A673 (cell line): ENCODE data around the gene CCDC80. TPM values are rescaled to one million over a fixed set of nuclear protein-coding genes. Genes with fewer than 3 reads are reported as not detected.

Experiments
- BruUV-seq: library from RNA; stranded (reverse); fragments of 400-500 nt; replicated peaks from 2 replicates; lab custom pipeline; 2021; lab: Mats Ljungman, UMichigan
- CTCF ChIA-PET: fragments of 300-600 bp; sonication (Branson Sonifier 250); formaldehyde crosslinking; loops from one replicate; lab custom pipeline; 2022; ENCODE audit warnings: antibody characterized with exemption; lab: Charles Lee
- POLR2A ChIA-PET: fragments of 300-600 bp; sonication (Branson Sonifier 250); formaldehyde crosslinking; loops from one replicate; lab custom pipeline; 2022; ENCODE audit warnings: antibody characterized with exemption; ENCODE audit not compliant: low non-redundant PET; lab: Charles Lee
- DNase-seq: peaks from one replicate; pipeline ENCODE4 v3.0.0-alpha.2; 2015; ENCODE audit warnings: low spot score
- H3K27ac ChIP-seq: fragments of 200-600 bp; sonication (generic); 2 replicates; pipeline ENCODE4 v1.5.1; 2016; ENCODE audit warnings: mixed run types, low read depth, mild to moderate bottlenecking, mixed read lengths, antibody characterized with exemption, low read length; ENCODE audit not compliant: poor library complexity, severe bottlenecking
- H3K27me3 ChIP-seq: fragments of 200-600 bp; sonication (generic); replicated peaks from 2 replicates; pipeline ENCODE4 v1.6.1; 2017; ENCODE audit warnings: mixed run types, low read depth, mild to moderate bottlenecking, mixed read lengths, antibody characterized with exemption, low read length; ENCODE audit not compliant: insufficient read depth, poor library complexity
- H3K36me3 ChIP-seq: fragments of 200-600 bp; sonication (generic); 2 replicates; pipeline ENCODE4 v1.6.1; 2016; ENCODE audit warnings: mixed run types, mild to moderate bottlenecking, mixed read lengths, antibody characterized with exemption, low read length; ENCODE audit not compliant: insufficient read depth, poor library complexity, severe bottlenecking
- H3K4me1 ChIP-seq: fragments of 200-600 bp; sonication (generic); 2 replicates; pipeline ENCODE4 v1.6.1; 2017; ENCODE audit warnings: mixed run types, mild to moderate bottlenecking, mixed read lengths, antibody characterized with exemption, low read length; ENCODE audit not compliant: insufficient read depth, poor library complexity, severe bottlenecking
- H3K4me3 ChIP-seq: fragments of 200-600 bp; sonication (generic); 2 replicates; pipeline ENCODE4 v1.5.1; 2016; ENCODE audit warnings: low read depth, mixed run types, mild to moderate bottlenecking, mixed read lengths, low read length; ENCODE audit not compliant: poor library complexity, severe bottlenecking
- H3K9me3 ChIP-seq: fragments of 200-600 bp; sonication (generic); 2 replicates; pipeline ENCODE4 v1.6.1; 2016; ENCODE audit warnings: mixed run types, low read depth, mild to moderate bottlenecking, mixed read lengths, antibody characterized with exemption, low read length; ENCODE audit not compliant: poor library complexity, severe bottlenecking
- EZH2 ChIP-seq: fragments of 200-600 bp; sonication (generic); IDR thresholded peaks from 2 replicates; pipeline ENCODE4 v1.6.1; 2017; ENCODE audit warnings: borderline replicate concordance, low read depth, mild to moderate bottlenecking, mixed read lengths, antibody characterized with exemption, low read length; ENCODE audit not compliant: poor library complexity, severe bottlenecking
- intact Hi-C: fragments of 100-400 bp; cut with micrococcal nuclease; formaldehyde crosslinking; loops from one replicate; pipeline ENCODE4 v1.10.0; 2022; ENCODE audit not compliant: unreplicated experiment
- total RNA-seq: library from RNA; stranded (reverse); gene quantifications from 2 replicates; pipeline ENCODE4 v1.2.3, GENCODE V29; 2021
- TF ChIP-seq, protein P1 (sequence below): fragments of 300-800, 200-600 bp; sonication (generic); conservative IDR thresholded peaks from 2 replicates; pipeline ENCODE4 v1.5.1; 2017; ENCODE audit warnings: low read depth, mild to moderate bottlenecking, antibody characterized with exemption, low read length, moderate library complexity, mixed read lengths

CCDC80 gene
- total RNA-seq, 1 experiment from 2014 or later: 4.7 TPM

DNA sequence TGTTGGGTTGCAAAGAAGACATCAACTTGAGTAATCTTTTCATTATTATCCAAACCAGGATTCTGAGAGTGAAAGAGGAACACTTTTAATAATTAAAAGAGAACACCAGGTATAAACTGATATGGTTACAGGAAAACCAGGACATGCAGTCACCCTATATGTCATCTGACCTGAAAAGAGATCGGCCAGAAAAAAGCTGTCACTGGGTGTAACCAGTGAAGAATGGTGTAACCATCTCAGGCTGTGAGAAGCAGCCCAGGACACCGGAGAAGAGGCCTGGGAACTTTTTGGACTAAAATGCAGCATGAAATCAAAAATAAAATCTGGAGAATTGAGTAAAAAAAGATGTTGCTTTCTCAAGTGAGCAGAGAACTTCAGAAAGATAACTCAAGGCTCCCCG is 10.1 kb upstream of the CCDC80 start:
- Histone ChIP-seq H3K27me3 (no peaks in the 10 kb centered on the region), H3K36me3 (no peaks in the 10 kb centered on the region), H3K27ac (no peak overlapping the region), H3K9me3 (no peaks in the 10 kb centered on the region), H3K4me3 (no peak overlapping the region), H3K4me1 (no peaks in the 10 kb centered on the region)
- DNase-seq: no peak
- CTCF ChIA-PET: no interaction called here
- no peak for TF ChIP-seq EZH2
- TF ChIP-seq, protein P1, sequence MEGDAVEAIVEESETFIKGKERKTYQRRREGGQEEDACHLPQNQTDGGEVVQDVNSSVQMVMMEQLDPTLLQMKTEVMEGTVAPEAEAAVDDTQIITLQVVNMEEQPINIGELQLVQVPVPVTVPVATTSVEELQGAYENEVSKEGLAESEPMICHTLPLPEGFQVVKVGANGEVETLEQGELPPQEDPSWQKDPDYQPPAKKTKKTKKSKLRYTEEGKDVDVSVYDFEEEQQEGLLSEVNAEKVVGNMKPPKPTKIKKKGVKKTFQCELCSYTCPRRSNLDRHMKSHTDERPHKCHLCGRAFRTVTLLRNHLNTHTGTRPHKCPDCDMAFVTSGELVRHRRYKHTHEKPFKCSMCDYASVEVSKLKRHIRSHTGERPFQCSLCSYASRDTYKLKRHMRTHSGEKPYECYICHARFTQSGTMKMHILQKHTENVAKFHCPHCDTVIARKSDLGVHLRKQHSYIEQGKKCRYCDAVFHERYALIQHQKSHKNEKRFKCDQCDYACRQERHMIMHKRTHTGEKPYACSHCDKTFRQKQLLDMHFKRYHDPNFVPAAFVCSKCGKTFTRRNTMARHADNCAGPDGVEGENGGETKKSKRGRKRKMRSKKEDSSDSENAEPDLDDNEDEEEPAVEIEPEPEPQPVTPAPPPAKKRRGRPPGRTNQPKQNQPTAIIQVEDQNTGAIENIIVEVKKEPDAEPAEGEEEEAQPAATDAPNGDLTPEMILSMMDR: no peak
- POLR2A ChIA-PET: no interaction called here
- no TSS peak for BruUV-seq
- intact Hi-C loops: no loop called here

DNA sequence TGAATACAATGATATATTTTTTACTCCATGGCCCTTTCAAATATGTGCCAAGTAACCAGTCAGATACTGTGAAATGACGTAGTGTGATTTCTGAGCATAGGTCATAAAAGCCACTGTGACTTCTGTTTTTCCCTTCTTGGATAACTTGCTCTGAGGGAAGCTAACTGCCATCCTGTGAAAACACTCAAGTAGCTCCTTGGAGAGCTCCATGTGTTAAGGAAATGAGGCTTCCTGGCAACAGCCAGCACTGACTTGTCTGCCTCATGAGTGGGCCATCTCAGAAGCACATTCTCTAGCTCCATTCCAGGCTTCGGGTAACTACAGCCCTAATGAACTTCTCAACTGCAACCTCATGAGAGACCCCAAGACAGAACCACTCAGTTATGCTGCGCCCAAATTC is 9.5 kb upstream of the CCDC80 start:
- H3K27ac ChIP-seq: no peak overlapping the region
- H3K9me3 ChIP-seq: no peaks in the 10 kb centered on the region
- TF ChIP-seq, protein P1: no peak
- no peak for TF ChIP-seq EZH2
- H3K4me3 ChIP-seq: no peak overlapping the region
- BruUV-seq: no TSS peak
- intact Hi-C loops: no loop called here
- H3K4me1 ChIP-seq: no peaks in the 10 kb centered on the region
- POLR2A ChIA-PET: no interaction called here
- no peaks in the 10 kb centered on the region for H3K27me3 ChIP-seq
- CTCF ChIA-PET: no interaction called here
- H3K36me3 ChIP-seq: no peaks in the 10 kb centered on the region
- DNase-seq: no peak

DNA sequence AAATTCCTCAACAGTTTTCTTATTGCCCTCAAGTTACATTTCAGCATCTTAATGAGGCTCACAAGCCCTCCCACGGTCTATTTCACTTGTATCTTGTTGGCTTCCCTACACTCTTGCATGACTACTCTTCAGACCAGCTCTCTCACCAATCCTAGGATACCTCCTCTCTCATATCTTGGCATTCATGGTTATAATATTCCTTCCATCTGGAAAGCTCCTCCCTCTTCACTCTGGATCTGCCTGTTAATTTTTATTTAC is 8.5 kb upstream of the CCDC80 start:
- Histone ChIP-seq H3K4me3 (no peak overlapping the region), H3K27ac (no peak overlapping the region), H3K36me3 (no peaks in the 10 kb centered on the region), H3K9me3 (no peaks in the 10 kb centered on the region), H3K4me1 (no peaks in the 10 kb centered on the region), H3K27me3 (no peaks in the 10 kb centered on the region)
- no TSS peak for BruUV-seq
- no peak for DNase-seq
- ChIA-PET POLR2A (no interaction called here), CTCF (interaction anchor here (0.5 kb wide), 1 partner anchor 756 kb away, joined by 6 read pairs; no protein-coding TSS in a partner anchor)
- intact Hi-C loops: loop anchor here (10.0 kb wide), 2 partner anchors 635 to 975 kb away; no protein-coding TSS in a partner anchor
- no peak for TF ChIP-seq EZH2
- TF ChIP-seq, protein P1: no peak
